Adipocyte (in vitro differentiated cells): Measurements from ENCODE around the gene PLAC9.

ENCODE experiments used
- DNase-seq: peaks from one replicate; pipeline ENCODE4 v3.0.0-alpha.2; 2015; ENCODE audit warnings: low read depth
- H3K27me3 ChIP-seq: replicated peaks from 2 replicates; pipeline ENCODE4 v1.7.0; 2013; ENCODE audit warnings: mild to moderate bottlenecking, low read length, moderate library complexity; ENCODE audit not compliant: control insufficient read depth, insufficient read depth
- H3K36me3 ChIP-seq: 2 replicates; pipeline ENCODE4 v1.7.0; 2013; ENCODE audit warnings: low read length, mild to moderate bottlenecking, moderate library complexity; ENCODE audit not compliant: control insufficient read depth, insufficient read depth, severe bottlenecking
- H3K4me1 ChIP-seq: 2 replicates; pipeline ENCODE4 v1.7.0; 2013; ENCODE audit warnings: mild to moderate bottlenecking, low read length, moderate library complexity; ENCODE audit not compliant: control insufficient read depth, insufficient read depth
- H3K4me3 ChIP-seq: 2 replicates; pipeline ENCODE4 v1.7.0; 2013; ENCODE audit warnings: mild to moderate bottlenecking, low read length, moderate library complexity
- H3K9ac ChIP-seq: 2 replicates; pipeline ENCODE4 v1.7.0; 2013; ENCODE audit warnings: mild to moderate bottlenecking, low read length, moderate library complexity
- H3K9me3 ChIP-seq: 2 replicates; pipeline ENCODE4 v1.7.0; 2013; ENCODE audit warnings: mild to moderate bottlenecking, low read length, moderate library complexity; ENCODE audit not compliant: control insufficient read depth

PLAC9 gene

GRCh38 chr10:80161321-80162083, 29.0 kb downstream of the PLAC9 start:
- Histone ChIP-seq H3K36me3 (peaks cover 82% of the 10 kb centered on the region), H3K27me3 (no peaks in the 10 kb centered on the region)

GRCh38 chr10:80163741-80164341, 31.3 kb downstream of the PLAC9 start:
- Histone ChIP-seq H3K4me1 (peaks cover 79% of the 10 kb centered on the region), H3K27me3 (no peaks in the 10 kb centered on the region), H3K9ac (peak overlapping the region; percentile 70), H3K9me3 (no peaks in the 10 kb centered on the region), H3K36me3 (peaks cover 77% of the 10 kb centered on the region), H3K4me3 (no peak overlapping the region)
- DNase-seq = peak; percentile 35

More at GRCh38 chr10:80161321-80162083, 29.0 kb downstream of the PLAC9 start:
- Histone ChIP-seq H3K9me3 (no peaks in the 10 kb centered on the region), H3K4me3 (no peak overlapping the region), H3K4me1 (peaks cover 81% of the 10 kb centered on the region), H3K9ac (peak overlapping the region; percentile 23)
- DNase-seq = peak; percentile 48

GRCh38 chr10:80164596-80164995, 32.1 kb downstream of the PLAC9 start:
- Histone ChIP-seq H3K27me3 (no peaks in the 10 kb centered on the region), H3K4me1 (peaks cover 71% of the 10 kb centered on the region), H3K4me3 (no peak overlapping the region), H3K9me3 (no peaks in the 10 kb centered on the region), H3K9ac (peak overlapping the region; percentile 70), H3K36me3 (peaks cover 80% of the 10 kb centered on the region)
- no peak for DNase-seq

GRCh38 chr10:80165173-80165572, 32.6 kb downstream of the PLAC9 start:
- DNase-seq = peak; percentile 32
- H3K9ac ChIP-seq = peak overlapping the region; percentile 70
- no peaks in the 10 kb centered on the region for H3K9me3 ChIP-seq
- H3K27me3 ChIP-seq = no peaks in the 10 kb centered on the region
- peak overlapping the region; percentile 21 for H3K4me3 ChIP-seq
- peaks cover 79% of the 10 kb centered on the region for H3K36me3 ChIP-seq
- H3K4me1 ChIP-seq = peaks cover 69% of the 10 kb centered on the region

GRCh38 chr10:80166581-80167470, 34.3 kb downstream of the PLAC9 start:
- Histone ChIP-seq H3K4me3 (no peak overlapping the region), H3K9me3 (no peaks in the 10 kb centered on the region), H3K9ac (peak overlapping the region; percentile 50), H3K4me1 (peaks cover 67% of the 10 kb centered on the region), H3K36me3 (peaks cover 79% of the 10 kb centered on the region), H3K27me3 (no peaks in the 10 kb centered on the region)
- no peak for DNase-seq

- no peaks in the 10 kb centered on the region for H3K27me3 ChIP-seq
- H3K36me3 ChIP-seq = peaks cover 79% of the 10 kb centered on the region
- no peak for DNase-seq
- no peaks in the 10 kb centered on the region for H3K9me3 ChIP-seq
- H3K4me3 ChIP-seq = no peak overlapping the region
- H3K9ac ChIP-seq = no peak overlapping the region
- peaks cover 61% of the 10 kb centered on the region for H3K4me1 ChIP-seq
Observed at GRCh38 chr10:80167471-80168161, 35.1 kb downstream of the PLAC9 start.

GRCh38 chr10:80168162-80168511, 35.6 kb downstream of the PLAC9 start:
- Histone ChIP-seq H3K9me3 (no peaks in the 10 kb centered on the region), H3K36me3 (peaks cover 79% of the 10 kb centered on the region), H3K9ac (no peak overlapping the region), H3K4me1 (peaks cover 61% of the 10 kb centered on the region), H3K4me3 (no peak overlapping the region), H3K27me3 (no peaks in the 10 kb centered on the region)
- no peak for DNase-seq

- no peak overlapping the region for H3K9ac ChIP-seq
- DNase-seq = no peak
- peaks cover 60% of the 10 kb centered on the region for H3K4me1 ChIP-seq
- no peak overlapping the region for H3K4me3 ChIP-seq
- peaks cover 75% of the 10 kb centered on the region for H3K36me3 ChIP-seq
- no peaks in the 10 kb centered on the region for H3K27me3 ChIP-seq
- no peaks in the 10 kb centered on the region for H3K9me3 ChIP-seq
Observed at GRCh38 chr10:80168679-80169380, 36.3 kb downstream of the PLAC9 start.

- Histone ChIP-seq H3K27me3 (no peaks in the 10 kb centered on the region), H3K4me3 (no peak overlapping the region), H3K4me1 (peaks cover 48% of the 10 kb centered on the region), H3K9ac (no peak overlapping the region), H3K36me3 (peaks cover 68% of the 10 kb centered on the region), H3K9me3 (no peaks in the 10 kb centered on the region)
- DNase-seq = no peak
Observed at GRCh38 chr10:80170026-80170425, 37.5 kb downstream of the PLAC9 start.

- no peak overlapping the region for H3K4me3 ChIP-seq
- DNase-seq = no peak
- peaks cover 62% of the 10 kb centered on the region for H3K36me3 ChIP-seq
- H3K9ac ChIP-seq = no peak overlapping the region
- no peaks in the 10 kb centered on the region for H3K9me3 ChIP-seq
- H3K27me3 ChIP-seq = no peaks in the 10 kb centered on the region
- H3K4me1 ChIP-seq = peaks cover 42% of the 10 kb centered on the region
Observed at GRCh38 chr10:80170641-80171040, 38.1 kb downstream of the PLAC9 start.
